OCI-LY1 (cell line): ENCODE results near the gene RFK.

Experiments
- H2AFZ ChIP-seq: fragments of 200-600 bp; sonication (generic), shearing (Covaris generic); 2 replicates; pipeline ENCODE4 v1.6.0; 2014; ENCODE audit warnings: antibody characterized with exemption, mild to moderate bottlenecking, low read length
- H3F3A ChIP-seq: fragments of 200-600 bp; sonication (generic), shearing (Covaris generic); 2 replicates; pipeline ENCODE4 v1.6.0; 2014; ENCODE audit warnings: mild to moderate bottlenecking, antibody characterized with exemption, low read length, moderate library complexity; ENCODE audit not compliant: insufficient read depth
- H3K27ac ChIP-seq: fragments of 200-600 bp; sonication (generic); 2 replicates; pipeline ENCODE4 v1.5.1; 2014; ENCODE audit warnings: low read length, mixed run types, mild to moderate bottlenecking, low read depth; ENCODE audit not compliant: poor library complexity, severe bottlenecking
- H3K27me3 ChIP-seq: fragments of 200-600 bp; sonication (generic); 2 replicates; pipeline ENCODE4 v1.6.0; 2014; ENCODE audit warnings: antibody characterized with exemption, mild to moderate bottlenecking, low read length, moderate library complexity; ENCODE audit not compliant: insufficient read depth
- H3K36me3 ChIP-seq: fragments of 200-600 bp; sonication (generic); 2 replicates; pipeline ENCODE4 v1.6.1; 2014; ENCODE audit warnings: mild to moderate bottlenecking, antibody characterized with exemption, low read length, moderate library complexity, mixed read lengths; ENCODE audit not compliant: insufficient read depth
- H3K4me1 ChIP-seq: fragments of 200-600 bp; sonication (generic); 2 replicates; pipeline ENCODE4 v1.5.1; 2014; ENCODE audit warnings: mild to moderate bottlenecking, low read length, moderate library complexity; ENCODE audit not compliant: insufficient read depth, severe bottlenecking
- H3K4me2 ChIP-seq: fragments of 200-600 bp; sonication (generic), shearing (Covaris generic); 2 replicates; pipeline ENCODE4 v1.6.1; 2014; ENCODE audit warnings: low read length
- H3K4me3 ChIP-seq: fragments of 200-600 bp; sonication (generic); 2 replicates; pipeline ENCODE4 v1.5.1; 2014; ENCODE audit warnings: low read length, low read depth, mild to moderate bottlenecking, mixed read lengths; ENCODE audit not compliant: poor library complexity, severe bottlenecking
- H3K79me2 ChIP-seq: fragments of 200-600 bp; shearing (Covaris generic); 2 replicates; pipeline ENCODE4 v1.6.1; 2016; ENCODE audit warnings: mixed run types, low read length, mixed read lengths; ENCODE audit not compliant: insufficient read depth
- H3K9ac ChIP-seq: fragments of 200-600 bp; sonication (generic), shearing (Covaris generic); 2 replicates; pipeline ENCODE4 v1.6.1; 2014; ENCODE audit warnings: mild to moderate bottlenecking, low read length, mixed read lengths
- H3K9me2 ChIP-seq: fragments of 200-600 bp; sonication (generic), shearing (Covaris generic); 2 replicates; pipeline ENCODE4 v1.6.1; 2014; ENCODE audit warnings: low read depth, mild to moderate bottlenecking, low read length, mixed read lengths
- H3K9me3 ChIP-seq: fragments of 200-600 bp; shearing (Covaris generic); 2 replicates; pipeline ENCODE4 v1.6.1; 2014; ENCODE audit warnings: low read length, mixed read lengths
- H4K20me1 ChIP-seq: fragments of 200-600 bp; sonication (generic), shearing (Covaris generic); 2 replicates; pipeline ENCODE4 v1.6.0; 2016; ENCODE audit warnings: mild to moderate bottlenecking, low read length; ENCODE audit not compliant: insufficient read depth
- CTCF ChIP-seq: fragments of 200-600 bp; sonication (generic), shearing (Covaris generic); IDR thresholded peaks from 2 replicates; pipeline ENCODE4 v1.5.1; 2017; ENCODE audit warnings: mild to moderate bottlenecking, antibody characterized with exemption, low read length, moderate library complexity, mixed read lengths

The RFK gene

GRCh38 chr9:76336027-76336426, 58.2 kb downstream of the RFK start:
- no peak overlapping the region for H3K9ac ChIP-seq
- H3K79me2 ChIP-seq = no peaks in the 10 kb centered on the region
- H3K27me3 ChIP-seq = no peaks in the 10 kb centered on the region; the same call in 1 of the 2 replicates
- no peaks in the 10 kb centered on the region for H3F3A ChIP-seq
- no peak for TF ChIP-seq CTCF
- H3K4me3 ChIP-seq = no peak overlapping the region
- H3K36me3 ChIP-seq = no peaks in the 10 kb centered on the region; the same call in 1 of the 2 replicates
- H3K4me2 ChIP-seq = no peak overlapping the region
- no peak overlapping the region for H3K27ac ChIP-seq
- no peaks in the 10 kb centered on the region for H3K9me3 ChIP-seq
- no peaks in the 10 kb centered on the region for H3K9me2 ChIP-seq
- H3K4me1 ChIP-seq = no peaks in the 10 kb centered on the region
- H2AFZ ChIP-seq = no peak overlapping the region
- H4K20me1 ChIP-seq = no peaks in the 10 kb centered on the region
